GM21529 (cell line): ENCODE data around the gene CNTNAP2.

Experiments used
- ATAC-seq: cut with Tn5 transposase; IDR thresholded peaks from one replicate; pipeline ENCODE4 v1.9.1; 2021; ENCODE audit not compliant: unreplicated experiment

CNTNAP2 gene

GRCh38 chr7:146116521-146117222, at the start of gene CNTNAP2:
Gene CNTNAP2, plus strand, starts transcription at chr7:146116801. Its CDS starts 76 bp downstream, at chr7:146116877.
- ATAC-seq: no peak

GRCh38 chr7:146067880-146068279, 48.7 kb upstream of the CNTNAP2 start:
- ATAC-seq: no peak

- ATAC-seq: no peak
These were observed 42.3 kb upstream of the CNTNAP2 start for GRCh38 chr7:146074195-146074765.

GRCh38 chr7:146076344-146076743, 40.3 kb upstream of the CNTNAP2 start:
- no peak for ATAC-seq

- no peak for ATAC-seq
These were observed 32.5 kb upstream of the CNTNAP2 start for GRCh38 chr7:146084086-146084485.

GRCh38 chr7:146090023-146090645, 26.5 kb upstream of the CNTNAP2 start:
- ATAC-seq: peak; percentile 86

- no peak for ATAC-seq
These were observed 22.2 kb upstream of the CNTNAP2 start for GRCh38 chr7:146094356-146094755.

GRCh38 chr7:146096994-146097393, 19.6 kb upstream of the CNTNAP2 start:
- ATAC-seq: no peak

- ATAC-seq: no peak
These were observed 10.3 kb upstream of the CNTNAP2 start for GRCh38 chr7:146106319-146106718.

GRCh38 chr7:146112755-146113154, 3.8 kb upstream of the CNTNAP2 start:
- ATAC-seq: no peak

GRCh38 chr7:146115548-146115850, 1.1 kb upstream of the CNTNAP2 start:
- no peak for ATAC-seq

GRCh38 chr7:146115851-146116520, 615 bp upstream of the CNTNAP2 start:
- ATAC-seq: no peak

GRCh38 chr7:146117576-146117975, 975 bp downstream of the CNTNAP2 start:
- no peak for ATAC-seq

- no peak for ATAC-seq
These were observed 2.4 kb downstream of the CNTNAP2 start for GRCh38 chr7:146119002-146119401.

- no peak for ATAC-seq
These were observed 7.1 kb downstream of the CNTNAP2 start for GRCh38 chr7:146123715-146124114.

- ATAC-seq: no peak
These were observed 10.3 kb downstream of the CNTNAP2 start for GRCh38 chr7:146126767-146127509.

GRCh38 chr7:146129296-146129695, 12.7 kb downstream of the CNTNAP2 start:
- ATAC-seq: no peak

- no peak for ATAC-seq
These were observed 13.4 kb downstream of the CNTNAP2 start for GRCh38 chr7:146129997-146130396.

- no peak for ATAC-seq
These were observed 15.1 kb downstream of the CNTNAP2 start for GRCh38 chr7:146131701-146132100.

GRCh38 chr7:146136357-146136875, 19.8 kb downstream of the CNTNAP2 start:
- ATAC-seq: no peak

GRCh38 chr7:146138926-146139325, 22.3 kb downstream of the CNTNAP2 start:
- ATAC-seq: no peak
